Esophagus mucosa (tissue), 1 donor: Measurements from ENCODE around the gene SDR42E2. TPM values are rescaled to one million over a fixed set of nuclear protein-coding genes. Genes with fewer than 3 reads are reported as not detected.
"Not testable (repeated sequence)": the region's sequence is repeated elsewhere in the genome, so short reads cannot be mapped to it uniquely, and the experiment has no call there.

Experiments used
- ATAC-seq: fragments of 200-7000 bp; cut with Tn5 transposase; one replicate; pipeline ENCODE4 v1.9.1; 2020
- total RNA-seq: library from RNA; stranded (reverse); gene quantifications from one replicate; pipeline ENCODE4 v1.2.4, GENCODE V29; 2023
- donor health status: DM: yes; HTN: yes; CAD: no.

Gene SDR42E2
- total RNA-seq, 1 donor from 2014 or later: not detected

DNA sequence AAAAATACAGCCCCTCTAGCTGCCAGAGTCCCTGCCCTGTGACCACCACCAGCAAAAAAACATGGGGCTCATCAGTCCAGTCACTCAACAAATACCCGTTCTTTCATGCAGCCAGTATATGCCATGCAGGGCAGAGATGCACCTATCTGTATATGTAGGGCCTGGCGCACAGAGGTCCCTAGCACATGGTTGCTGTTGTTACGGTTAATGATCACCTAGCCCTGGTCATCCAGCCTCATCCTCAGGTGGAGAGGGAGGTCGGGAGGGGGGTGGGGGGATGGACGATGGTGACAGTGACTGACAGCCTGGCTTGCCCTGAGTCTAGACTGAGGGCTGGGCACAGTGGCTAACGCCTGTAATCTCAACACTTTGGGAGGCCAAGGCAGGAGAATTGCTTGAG, 1.5 kb downstream of the SDR42E2 start:
- ATAC-seq: no peak

DNA sequence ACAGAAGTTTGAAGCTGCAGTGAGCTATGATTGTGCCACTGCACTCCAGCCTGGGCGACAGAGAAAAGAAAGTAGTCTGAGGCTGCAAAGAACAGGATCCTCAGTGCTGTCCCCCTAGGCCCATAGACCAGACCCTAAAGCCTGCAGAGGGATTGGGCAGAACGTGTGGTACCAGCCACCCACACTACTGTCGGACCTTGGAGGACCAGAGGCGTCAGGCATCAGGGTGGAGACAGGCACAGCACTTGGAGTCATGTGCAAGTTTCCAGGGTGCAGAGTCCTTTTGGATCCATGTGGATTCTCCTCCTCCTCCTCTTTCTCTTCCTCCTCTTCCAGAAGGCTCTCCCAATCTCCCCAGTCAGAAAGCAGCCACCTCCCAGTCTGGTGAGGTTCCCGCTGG, 2.2 kb downstream of the SDR42E2 start:
- ATAC-seq: no peak

DNA sequence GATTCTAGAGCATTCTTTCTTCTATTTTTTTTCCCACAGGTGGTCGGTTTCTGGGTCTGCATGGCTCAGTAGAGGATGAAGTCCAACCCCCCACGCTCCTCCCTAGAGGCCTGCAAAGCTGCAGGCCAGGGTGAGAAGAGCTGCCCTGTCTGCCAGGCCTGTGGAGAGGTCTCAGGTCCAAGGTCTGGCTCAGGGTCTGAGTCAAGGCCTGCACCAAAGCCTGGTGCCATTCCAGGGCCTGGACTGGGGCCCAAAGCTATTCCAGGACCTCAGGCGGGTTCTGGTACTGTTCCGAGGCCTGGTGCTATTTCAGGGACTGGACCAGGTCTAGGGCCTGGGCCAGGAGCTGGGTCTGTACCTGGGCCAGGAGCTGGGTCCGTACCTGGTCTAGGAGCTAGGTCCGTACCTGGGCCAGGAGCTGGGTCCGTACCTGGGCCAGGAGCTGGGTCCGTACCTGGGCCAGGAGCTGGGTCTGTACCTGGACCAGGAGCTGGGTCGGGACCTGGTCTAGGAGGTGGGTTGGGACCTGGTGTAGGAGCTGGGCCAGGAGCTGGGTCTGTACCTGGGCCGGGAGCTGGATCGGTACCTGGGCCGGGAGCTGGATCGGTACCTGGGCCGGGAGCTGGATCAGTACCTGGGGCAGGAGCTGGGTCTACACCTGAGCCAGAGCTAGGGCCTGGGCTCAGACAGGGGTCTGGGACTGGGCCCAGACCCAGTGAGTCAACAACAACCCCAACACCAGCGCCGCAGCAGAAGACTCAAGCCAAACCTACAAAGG, 3.4 kb downstream of the SDR42E2 start:
- ATAC-seq: no peak

DNA sequence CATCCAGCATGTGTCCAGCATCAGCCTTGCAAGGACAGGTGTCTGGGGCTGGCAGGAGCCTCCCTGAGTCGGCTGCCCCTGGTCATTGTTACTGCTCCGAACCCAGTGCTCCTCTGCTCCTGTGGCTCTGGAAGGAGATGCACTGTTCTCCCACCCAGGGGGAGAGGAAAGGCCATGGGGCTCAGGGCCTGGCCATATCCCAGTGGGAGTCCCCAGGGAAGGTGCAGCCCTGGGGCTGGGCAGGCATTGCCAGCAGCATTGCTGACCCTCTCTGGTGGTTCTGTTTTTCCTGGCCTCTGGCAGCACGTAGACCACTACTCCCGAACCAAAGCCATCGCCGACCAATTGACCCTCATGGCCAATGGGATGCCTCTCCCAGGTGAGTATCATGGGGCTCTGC, 9.6 kb downstream of the SDR42E2 start:
- no peak for ATAC-seq

DNA sequence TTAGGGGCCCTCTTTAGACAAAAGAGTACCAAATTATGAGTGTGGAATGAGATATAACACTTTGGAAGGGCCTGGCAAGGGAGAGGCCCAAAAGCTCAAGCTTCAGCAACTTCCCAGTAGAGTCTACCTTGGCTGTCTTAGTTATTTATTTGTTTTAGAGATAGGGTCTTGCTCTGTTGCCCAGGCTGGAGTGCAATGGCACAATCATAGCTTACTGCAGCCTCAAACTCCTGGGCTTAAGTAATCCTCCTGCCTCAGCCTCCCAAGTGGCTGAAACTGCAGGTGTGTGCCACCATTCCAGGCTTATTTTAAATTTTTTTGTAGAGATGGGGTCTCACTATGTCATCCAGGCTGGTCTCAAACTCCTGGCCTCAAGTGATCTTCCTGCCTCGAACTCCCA, 10.3 kb downstream of the SDR42E2 start:
- not testable (repeated sequence) for ATAC-seq

DNA sequence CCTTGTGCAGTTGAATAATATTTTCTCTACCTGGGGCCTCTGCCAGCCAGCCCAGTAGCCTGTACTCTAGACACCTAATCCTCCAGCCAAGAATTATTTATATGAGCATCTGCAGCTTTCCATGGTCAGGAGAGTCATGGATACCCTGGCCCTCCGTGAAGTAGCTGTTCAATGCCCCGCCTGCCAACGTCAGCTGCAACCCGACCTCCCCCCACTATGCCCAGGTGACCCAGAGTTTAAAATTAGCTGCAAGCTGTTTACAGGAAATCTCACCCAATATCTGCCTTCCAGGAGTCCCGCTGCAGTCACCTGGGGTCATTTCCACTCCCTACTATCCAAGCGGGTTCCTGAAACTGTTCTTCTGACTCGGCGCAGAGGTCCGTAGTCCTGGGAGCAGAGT, 12.3 kb downstream of the SDR42E2 start:
- ATAC-seq: no peak

DNA sequence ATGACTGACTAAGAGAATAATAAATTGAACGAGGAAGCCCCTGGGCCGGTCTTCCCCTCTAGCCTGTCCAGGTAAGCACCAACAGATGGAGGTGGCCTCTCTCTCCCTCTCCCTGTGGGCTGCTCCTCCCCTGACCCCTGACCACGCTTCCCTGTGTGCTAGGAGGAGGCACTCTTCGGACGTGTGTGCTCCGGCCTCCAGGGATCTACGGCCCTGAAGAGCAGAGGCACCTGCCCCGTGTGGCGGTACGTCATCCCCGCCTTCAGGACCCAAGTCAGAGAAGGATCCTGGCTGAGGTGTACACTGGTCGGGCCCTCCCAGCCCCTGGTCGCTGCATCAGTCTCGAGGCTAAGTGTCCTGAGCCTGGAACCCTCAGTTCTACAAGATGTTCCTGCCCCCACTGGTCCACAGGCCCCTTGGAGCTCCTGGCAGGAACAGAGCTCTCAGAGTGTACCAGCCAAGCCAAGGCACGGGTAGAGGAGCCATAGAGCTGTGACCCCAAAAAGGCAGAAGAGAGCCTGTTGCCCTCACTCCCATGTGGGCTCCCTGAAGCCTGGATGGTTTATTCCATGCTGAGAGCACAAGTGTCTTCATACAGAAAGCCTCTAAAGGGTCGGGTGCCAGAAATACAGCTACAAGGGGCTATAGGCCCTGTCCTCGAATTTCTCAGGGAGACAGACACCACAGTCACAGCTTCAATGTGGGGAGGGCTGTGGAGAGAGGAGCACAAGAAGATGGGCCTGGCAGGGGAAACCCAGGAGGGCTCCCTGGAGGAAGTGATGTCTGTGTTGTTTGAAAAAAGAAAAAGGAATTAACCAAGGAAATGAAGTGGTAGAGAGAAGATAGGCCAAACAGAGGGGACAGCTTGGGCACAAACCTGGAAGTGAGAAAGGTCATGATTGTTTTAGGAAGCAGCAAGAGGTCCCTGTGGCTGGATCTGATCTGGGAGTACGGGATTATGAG, 15.9 kb downstream of the SDR42E2 start:
- peak; percentile 16 for ATAC-seq

DNA sequence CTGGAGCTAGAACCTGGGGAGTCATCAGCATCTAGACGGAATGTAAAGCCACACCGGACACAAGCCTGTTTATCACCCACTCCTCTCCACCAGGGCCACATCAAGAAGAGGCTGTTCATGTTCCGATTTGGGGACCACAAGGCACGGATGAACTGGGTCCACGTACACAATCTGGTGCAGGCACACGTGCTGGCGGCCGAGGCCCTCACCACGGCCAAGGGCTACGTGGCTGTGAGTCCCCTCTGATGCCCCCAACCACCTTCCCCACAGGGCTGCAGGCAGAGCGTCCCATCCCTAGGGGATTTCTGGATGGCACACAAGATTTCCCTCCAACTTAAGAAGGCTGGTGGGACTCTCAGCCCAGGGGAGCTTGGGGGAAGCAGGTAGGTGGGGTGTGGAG, 19.1 kb downstream of the SDR42E2 start:
- ATAC-seq: no peak

DNA sequence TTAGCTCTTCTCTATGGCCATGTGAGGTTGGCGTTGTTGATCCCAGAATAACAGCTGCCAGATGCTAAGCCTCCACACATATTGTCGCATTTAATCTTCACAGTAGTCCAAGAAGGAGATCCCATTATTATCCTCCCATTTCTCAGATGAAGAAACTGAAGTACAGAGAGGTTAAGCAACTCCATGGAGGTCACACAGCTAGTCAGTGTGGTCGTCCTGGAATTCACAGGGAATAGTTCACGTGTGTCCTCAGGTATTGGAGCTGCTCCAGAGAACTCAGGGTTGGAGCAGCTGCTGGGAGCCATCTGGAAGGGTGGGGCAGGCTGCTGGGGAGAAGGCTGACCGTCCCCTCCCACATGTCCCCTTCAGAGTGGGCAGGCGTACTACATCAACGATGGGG, 19.5 kb downstream of the SDR42E2 start:
- no peak for ATAC-seq

DNA sequence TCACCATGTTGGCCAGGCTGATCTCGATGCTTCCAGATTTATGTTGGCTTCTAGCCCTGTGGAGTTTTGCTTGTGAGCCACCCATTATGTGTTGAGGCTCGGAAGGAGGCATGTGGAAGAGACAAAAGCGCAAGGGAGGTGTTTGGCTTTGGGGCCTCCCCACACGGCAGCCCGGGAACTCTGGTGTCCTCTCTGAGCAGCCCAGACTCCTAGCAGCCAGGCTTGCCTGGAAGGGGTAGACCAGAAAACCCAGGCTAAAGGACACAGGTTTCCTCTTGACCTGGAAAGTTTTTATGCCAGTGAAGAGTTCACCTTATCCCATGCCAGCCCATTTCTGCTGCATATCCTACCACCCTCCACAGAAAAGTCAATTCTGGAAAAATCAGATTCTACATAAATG, 21.0 kb downstream of the SDR42E2 start:
- ATAC-seq: no peak

DNA sequence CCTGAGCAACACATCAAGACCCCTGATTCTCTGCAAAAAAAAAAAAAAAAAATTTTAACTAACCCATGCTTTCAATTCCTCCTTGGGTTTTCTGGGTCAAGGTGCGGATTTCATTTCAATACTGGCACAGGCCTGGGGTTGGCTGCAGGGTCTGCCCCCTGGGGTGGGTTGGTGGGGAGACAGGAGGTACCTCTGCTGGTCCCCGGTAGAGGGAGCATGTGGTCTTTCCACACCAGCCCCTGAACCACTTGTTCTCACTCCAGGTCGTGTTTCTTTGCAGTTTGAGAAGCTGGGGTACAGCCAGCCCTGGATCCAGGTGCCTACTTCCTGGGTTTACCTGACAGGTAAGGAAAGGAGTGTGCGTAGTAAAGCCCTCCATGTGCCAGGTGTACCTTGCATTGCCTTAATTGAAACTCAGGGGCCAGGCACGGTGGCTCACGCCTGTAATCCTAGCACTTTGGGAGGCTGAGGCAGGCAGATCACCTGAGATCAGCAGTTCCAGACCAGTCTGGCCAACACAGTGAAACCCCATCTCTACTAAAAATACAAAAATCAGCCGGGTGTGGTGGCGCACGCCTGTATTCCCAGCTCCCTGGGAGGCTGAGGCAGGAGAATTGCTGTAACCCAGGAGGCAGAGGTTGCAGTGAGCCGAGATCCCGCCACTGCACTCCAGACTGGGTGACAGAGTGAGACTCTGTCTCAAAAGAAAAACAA, 21.8 kb downstream of the SDR42E2 start:
- no peak for ATAC-seq

DNA sequence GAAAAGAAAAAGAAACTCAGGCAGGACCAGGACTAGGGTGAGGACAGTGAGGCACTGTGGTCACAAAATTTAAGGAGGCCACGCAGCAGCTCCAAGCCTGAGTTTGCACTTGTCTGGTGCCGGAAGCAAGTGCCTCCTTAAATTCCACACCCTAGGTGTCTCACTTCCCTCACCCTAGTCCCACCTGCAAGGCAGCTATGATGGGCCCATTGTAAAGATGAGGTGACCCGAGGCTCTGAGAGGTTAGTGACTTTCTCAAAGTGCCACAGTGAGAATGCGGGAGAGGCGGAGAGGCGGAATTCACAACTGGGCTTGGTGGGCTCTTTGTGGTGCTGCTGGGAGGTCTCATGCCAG, 22.3 kb downstream of the SDR42E2 start:
- ATAC-seq: no peak

DNA sequence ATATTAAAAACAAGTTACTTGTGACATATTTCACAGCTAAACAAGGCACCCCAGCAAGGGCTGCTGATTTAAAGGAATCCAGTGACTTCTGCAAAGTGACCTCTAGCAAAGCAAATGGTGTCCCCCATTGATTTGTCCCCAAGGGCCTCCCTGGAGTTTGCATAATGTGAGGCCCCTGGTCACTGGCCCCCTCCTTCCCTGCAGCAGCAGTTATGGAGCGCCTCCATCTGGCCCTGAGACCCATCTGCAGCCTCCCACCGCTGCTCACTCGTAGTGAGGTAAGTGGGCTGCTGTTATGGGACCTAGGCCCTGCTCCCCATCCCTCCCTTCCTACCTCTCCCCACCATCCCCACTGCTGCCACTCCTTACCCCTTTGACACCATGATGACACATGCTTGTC, 24.2 kb downstream of the SDR42E2 start:
- no peak for ATAC-seq

DNA sequence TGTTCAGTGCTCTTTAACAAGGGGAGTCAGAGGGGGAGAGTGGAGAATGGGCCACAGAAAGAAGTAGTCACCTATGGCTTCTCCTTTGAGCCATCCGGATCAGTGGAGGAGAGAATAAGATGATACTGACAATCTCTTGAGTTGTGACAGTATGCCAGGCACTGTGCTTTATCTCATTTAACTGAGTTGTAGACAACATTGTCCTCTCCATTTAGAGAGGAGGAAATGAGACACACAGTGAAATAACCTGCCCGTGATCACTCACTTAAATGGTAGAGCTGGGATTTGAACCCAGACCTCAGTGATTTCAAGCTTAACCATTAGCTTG, 25.9 kb downstream of the SDR42E2 start:
- ATAC-seq: no peak

DNA sequence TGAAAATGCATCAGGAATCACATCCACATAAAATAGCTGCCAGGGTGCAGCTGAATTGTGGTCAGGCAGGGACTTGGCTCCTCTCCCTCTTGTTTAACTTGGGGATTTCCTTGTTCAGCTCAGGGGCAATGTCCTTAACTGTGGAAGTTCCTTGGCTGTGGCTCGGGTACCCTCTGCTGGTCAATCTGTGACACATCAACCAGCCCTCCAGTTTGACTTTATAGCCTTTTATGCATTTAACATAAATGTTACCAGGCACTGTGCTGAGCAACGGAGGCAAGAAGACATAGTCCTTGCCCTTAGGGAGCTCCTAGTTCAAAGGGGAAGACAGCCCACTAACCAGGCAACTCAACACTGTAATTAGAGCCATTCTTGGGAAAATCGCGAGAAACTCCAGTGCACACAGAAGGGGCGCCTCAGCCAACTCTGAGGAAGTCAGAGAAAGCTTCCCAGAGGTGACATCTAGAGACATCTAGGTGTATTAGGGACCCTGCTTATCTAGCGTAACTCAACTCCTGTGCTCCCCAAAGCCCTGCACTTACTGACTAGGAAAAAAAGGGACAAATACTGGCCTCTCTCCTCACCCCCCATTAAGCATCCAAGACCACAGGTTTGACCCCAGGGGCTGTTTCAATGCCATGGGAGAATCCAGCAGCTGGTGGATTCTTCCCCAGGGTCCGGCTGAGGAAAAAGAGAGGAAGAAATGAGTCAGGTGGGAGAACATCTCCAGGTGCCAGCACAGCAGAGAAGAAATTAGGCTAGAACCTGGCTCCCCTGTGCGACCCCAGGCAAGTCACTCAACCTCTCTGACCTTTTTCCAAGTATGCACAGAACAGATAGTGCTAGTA, 26.5 kb downstream of the SDR42E2 start:
- no peak for ATAC-seq

DNA sequence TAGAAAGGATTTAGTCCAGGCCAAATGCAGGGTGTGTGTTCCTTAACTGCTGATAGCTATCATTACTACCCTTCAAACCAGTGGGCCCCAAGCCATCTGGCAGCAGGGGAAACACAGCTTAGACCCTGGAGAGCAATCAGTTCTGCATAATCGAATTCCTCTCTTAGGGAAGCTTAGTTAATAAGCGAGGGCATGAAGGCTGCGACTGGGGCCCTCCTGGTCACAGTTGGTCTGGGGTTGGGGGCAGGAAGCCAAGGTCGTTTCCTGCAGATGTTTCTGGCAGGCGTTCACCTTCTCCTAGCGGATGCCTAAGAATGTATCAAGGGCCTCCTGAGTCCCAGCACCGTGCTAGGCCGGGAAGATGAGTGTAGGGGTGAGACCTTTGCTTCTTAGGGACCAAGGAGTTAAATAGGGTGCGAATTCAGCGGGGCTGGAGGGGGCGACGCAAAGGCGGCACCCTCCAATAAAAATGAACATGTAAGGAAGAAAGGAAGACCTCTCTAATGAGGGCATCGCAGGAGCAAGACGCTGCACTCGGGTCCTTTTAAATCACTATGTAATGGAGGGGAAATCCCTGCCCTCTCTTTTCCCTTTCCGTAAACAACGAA, 27.3 kb downstream of the SDR42E2 start:
- no peak for ATAC-seq

DNA sequence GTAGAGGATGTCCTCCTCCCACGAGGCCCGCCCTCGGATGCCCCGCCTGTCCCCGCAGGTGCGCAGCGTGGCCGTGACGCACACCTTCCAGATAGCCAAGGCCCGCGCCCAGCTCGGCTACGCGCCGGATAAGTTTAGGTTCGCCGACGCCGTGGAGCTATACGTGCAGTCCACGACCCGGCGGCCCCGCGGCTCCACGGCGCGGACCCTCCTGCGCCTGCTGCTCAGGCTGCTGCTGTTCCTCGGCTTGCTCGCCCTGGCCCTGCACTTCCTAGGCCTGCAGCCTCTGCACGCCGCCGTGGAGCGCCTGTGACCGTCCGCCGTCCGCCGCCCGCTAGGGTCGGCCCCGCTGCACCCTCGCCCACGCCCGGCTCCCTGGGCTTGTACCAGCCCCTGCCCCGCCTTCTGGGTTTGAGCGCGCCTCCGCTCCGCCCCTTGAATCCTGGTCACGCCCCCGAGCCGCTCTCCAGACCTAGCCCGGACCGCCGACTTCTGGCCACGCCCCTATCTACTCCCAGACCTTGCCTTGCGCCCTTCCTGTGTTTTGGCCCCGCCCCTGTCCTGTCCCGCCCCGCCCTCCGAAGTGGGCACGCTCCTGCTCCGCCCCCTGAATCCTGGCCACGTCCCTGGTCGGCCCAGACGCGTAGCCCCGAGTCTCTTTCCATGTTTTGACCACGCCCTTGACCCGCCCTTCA, 27.9 kb downstream of the SDR42E2 start:
- ATAC-seq: peak; percentile 82

DNA sequence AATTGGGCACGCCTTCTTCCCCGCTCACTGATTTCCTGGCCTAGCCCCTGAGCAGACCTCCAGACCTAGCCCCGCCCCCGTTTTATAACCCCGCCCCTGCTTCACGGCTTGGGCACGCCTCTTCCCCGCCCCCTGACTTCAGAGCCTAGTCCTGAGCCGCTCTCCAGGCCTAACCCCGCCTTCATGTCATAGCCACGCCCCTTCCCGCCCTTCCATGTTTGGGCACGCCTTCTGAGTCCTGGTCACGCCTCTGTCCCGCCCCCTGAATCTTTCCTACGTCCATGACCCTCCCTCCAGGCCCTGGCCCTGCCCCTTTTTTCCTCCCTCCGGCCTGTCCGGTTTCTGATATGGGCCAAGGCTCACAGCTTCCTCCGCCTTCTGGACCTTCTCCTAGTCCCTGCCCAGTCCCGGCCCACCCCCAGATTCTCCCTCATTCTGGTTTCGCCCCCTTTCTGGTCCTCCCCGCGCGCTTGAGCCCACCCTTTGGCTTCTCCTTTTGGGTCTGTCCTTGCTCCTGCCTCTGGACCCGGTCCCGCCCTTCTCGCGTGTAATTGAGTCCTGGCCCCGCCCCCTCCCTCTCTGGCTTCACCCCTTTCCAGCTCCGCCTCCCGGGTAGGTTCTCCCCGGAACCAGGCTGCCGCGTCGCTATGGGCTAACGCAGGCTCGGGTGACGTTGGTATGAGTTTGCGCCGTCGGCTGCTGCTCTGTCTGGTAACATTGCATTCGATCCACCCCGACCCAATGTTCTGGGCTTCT, 28.6 kb downstream of the SDR42E2 start:
- peak; percentile 87 for ATAC-seq

DNA sequence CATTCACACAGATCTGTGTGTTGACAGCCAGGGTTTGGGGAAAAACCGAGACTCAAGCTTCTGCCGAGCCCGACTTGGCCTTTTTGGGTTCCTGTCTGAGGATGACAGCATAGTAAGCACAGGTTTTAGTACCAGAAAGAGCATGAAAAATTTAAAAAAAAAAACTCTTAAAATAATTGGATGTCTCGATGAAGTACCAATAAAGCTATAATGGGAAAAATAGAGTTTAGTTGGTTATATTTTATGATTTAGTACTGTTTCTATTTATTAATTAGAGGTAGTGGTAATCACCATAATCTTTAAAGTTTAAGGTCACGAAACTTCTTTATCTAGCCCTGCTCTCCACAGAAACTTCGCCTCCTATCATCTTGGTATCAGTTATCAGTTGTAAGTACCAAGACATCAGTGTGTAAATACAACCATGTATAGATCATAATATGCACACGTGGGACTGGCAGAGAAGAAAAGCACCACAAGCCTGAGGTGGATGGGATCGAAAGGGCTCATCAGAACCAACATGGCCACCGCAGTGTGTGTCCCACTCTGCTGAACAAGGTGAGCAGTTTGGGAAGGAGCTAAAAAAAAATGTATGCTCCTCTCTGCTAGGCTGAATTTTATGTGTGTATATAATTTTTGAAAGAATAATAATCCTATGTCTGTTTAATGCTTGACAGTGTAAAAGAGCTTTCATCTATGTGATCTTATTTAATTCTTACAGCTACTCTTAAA, 29.4 kb downstream of the SDR42E2 start:
- ATAC-seq: no peak
